HG03139 (cell line): ENCODE results near the gene GDF2.

ENCODE experiments used
- ATAC-seq: cut with Tn5 transposase; IDR thresholded peaks from one replicate; pipeline ENCODE4 v1.9.1; 2021; ENCODE audit not compliant: unreplicated experiment

Gene GDF2

GRCh38 chr10:47311193-47311931 lies 10.9 kb upstream of the GDF2 start:
- no peak for ATAC-seq

- ATAC-seq = no peak
Measured at GRCh38 chr10:47311932-47312662, 10.2 kb upstream of the GDF2 start.

DNA sequence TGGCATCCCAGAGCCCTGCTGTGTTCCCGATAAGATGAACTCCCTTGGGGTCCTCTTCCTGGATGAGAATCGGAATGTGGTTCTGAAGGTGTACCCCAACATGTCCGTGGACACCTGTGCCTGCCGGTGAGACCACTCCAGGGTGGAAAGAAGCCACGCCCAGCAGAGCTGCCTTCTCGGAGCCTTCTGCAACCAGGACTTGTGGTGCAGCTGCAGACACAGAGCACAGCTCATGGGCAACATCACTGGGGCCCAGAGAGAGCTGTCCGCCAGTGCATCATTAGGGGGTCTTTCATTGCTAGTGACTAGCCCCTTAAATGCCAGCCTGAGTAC lies 9.6 kb upstream of the GDF2 start:
- ATAC-seq = no peak

- no peak for ATAC-seq
Measured at GRCh38 chr10:47314416-47314970, 7.8 kb upstream of the GDF2 start.

GRCh38 chr10:47315421-47315820 lies 6.8 kb upstream of the GDF2 start:
- no peak for ATAC-seq

- no peak for ATAC-seq
Measured at GRCh38 chr10:47316131-47316530, 6.1 kb upstream of the GDF2 start.

DNA sequence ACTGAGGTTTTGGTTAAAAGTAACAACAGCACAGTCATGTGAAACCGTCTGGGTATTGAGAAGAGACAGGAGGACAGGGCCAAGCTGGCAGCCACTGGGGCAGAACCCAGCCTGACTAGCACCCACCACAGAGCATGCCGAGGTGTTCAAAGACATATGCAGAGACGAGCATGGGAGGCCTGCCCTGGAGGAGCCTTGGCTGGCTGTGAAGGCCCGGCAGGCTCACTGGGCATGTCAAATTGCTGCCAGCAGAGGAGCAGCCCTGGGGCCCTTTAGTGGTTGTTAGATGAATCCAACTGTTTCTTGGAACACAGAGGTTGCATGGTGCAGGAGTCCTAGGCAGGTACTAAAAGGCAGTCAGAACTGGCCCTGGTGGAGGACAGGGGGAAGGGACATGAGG lies 5.0 kb upstream of the GDF2 start:
- no peak for ATAC-seq

DNA sequence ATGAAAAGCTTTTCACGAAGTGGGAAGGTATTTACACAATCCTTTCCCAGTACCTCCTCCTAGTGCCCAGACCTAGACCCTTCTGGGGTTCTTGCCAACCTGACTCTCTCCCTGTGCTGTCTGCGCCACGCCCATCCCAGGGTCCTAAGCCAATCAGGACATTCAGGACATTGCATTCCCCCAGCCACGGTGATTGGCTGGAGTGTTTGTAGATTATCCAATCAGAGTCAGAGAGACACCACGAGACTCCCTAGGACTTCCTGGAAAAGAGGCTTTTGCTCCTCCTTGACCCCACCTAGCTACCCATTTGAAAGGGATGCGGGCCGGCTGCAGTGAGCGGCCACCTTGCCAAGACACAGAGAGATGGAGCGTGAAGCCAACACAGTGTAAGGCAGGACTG lies 3.5 kb upstream of the GDF2 start:
- ATAC-seq = no peak

DNA sequence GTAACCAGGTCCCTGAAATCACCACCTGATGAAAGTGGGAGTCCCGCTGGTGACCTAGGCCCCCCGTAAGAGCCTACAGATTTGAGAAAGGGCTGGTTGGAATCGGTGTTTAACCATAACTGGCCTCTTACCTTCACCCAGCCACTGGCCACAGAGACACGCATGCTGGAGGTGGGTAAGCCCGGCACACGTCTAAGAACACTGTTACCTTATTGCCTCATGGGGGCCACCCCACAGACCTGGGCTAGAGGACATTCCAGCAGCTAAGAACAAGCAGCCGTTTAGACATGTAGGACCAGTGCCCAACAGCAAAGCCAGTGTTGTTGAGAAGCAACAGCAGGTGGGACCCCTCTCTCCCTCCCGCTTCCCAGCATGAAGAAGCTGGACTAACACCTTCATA lies 2.5 kb upstream of the GDF2 start:
- no peak for ATAC-seq

GRCh38 chr10:47320812-47321211 lies 1.4 kb upstream of the GDF2 start:
- ATAC-seq = no peak

GRCh38 chr10:47321521-47322195 lies 596 bp upstream of the GDF2 start:
- ATAC-seq = no peak

DNA sequence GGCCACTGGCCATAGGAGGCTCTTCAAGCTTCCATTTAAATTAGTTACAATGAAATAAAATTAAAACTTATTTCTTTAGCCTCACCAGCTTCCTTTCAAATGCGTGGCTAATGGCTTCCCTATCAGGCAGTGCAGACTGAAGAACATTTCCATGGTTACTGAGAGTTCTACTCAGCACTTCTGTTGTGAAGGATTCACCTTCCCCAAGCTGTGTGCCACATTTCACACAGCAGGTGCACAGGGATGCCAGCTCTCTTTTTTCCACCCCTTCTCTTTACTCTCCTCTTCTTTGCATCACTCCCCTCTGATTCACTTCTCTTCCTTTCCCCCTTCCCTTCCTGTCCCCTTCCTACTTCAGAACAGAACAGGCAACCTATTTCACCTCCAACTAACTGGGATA lies 833 bp downstream of the GDF2 start:
- ATAC-seq = no peak

DNA sequence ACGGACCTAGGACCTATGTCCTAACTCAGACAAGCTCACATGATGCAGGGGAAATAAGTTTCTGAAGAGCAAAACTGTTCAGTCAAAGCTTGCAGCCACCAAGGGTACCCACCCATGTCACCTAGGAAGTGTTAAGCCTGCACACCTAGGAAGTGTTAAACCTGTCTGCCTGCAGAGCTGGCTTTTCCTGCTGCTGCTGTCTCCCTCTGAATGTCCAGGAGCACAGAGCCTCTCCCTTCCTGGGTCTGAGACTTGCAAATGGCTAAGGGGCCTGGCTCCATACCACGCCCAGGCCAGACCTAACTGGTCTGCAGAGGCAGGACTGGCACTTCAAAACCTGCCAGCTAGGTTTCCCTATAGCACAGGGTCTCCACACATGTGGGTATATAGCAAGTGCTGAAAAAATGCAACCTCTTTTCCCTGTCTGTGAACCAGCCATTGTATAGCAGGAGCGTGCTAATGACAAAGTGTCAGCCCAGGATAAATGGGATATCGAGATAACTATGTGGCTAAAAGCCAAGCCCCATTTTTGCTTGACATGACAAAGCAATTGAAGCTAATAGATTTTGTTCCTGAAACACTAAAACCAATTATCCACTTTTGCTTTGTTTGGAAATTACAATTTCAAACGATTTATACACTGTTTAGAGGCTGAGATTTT lies 1.5 kb downstream of the GDF2 start:
- ATAC-seq = no peak

GRCh38 chr10:47325303-47326291 lies 3.3 kb downstream of the GDF2 start:
- ATAC-seq = no peak

GRCh38 chr10:47326306-47326926 lies 4.2 kb downstream of the GDF2 start:
- ATAC-seq = no peak

DNA sequence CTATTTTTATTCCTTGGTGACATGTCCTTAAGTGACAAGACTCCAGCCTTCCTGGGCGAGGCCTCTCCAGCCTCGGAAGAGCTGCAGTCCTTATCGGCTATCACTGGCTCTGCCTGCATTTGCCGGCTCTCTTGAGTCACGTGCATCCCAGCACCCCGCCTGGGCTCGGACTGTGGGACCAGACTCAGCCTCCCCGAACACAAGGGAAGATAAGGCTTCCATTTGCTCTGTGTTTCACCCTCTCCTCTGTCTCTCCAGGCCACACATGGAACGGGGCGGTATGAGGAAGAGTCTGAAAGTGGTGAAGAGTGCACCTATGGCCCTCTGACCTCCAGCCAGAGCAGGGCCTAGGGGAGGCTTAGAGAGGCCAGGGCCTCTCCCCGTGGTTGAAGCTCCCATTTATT lies 4.7 kb downstream of the GDF2 start:
- ATAC-seq = no peak

DNA sequence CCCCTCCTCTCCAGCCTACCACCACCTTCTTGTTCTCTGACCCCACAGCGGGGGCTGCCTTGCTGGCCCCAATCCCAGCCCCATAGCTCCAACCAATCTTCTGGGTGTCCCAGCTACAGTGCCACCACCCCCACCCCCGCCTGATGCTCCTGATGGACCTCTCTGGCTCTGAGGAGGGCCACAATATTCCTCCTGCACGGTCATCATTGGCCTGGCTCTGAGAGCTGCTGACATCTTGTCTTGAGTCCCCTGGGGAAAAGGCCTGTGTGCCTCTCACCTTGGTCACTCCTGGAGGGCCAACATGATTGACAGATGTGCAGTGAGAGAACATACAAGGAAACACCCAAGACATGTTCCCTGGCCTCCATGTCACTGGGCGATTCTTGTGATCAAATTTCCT lies 7.6 kb downstream of the GDF2 start:
- ATAC-seq = no peak

GRCh38 chr10:47330366-47330765 lies 8.1 kb downstream of the GDF2 start:
- no peak for ATAC-seq

GRCh38 chr10:47330804-47331203 lies 8.6 kb downstream of the GDF2 start:
- ATAC-seq = no peak

- ATAC-seq = no peak
Measured at GRCh38 chr10:47331491-47331890, 9.2 kb downstream of the GDF2 start.
